Large intestine (tissue), 3 donors: ENCODE data around the gene P2RX3. TPM values are rescaled to one million over a fixed set of nuclear protein-coding genes. Genes with fewer than 3 reads are reported as not detected.

ENCODE experiments used
- DNase-seq, 2 donors: peaks; one replicate each; pipeline versions ENCODE4 v3.0.0 to v3.0.0-alpha.2; 2013
- H3K27ac ChIP-seq: one replicate; pipeline ENCODE4 v1.5.1; 2013; ENCODE audit warnings: low read length
- H3K27me3 ChIP-seq: 2 replicates; pipeline ENCODE4 v1.6.1; 2013; ENCODE audit warnings: low read length; ENCODE audit not compliant: control insufficient read depth, insufficient read depth
- H3K36me3 ChIP-seq: 2 replicates; pipeline ENCODE4 v1.6.1; 2013; ENCODE audit warnings: low read length; ENCODE audit not compliant: control insufficient read depth, insufficient read depth
- H3K4me1 ChIP-seq: one replicate; pipeline ENCODE4 v1.6.1; 2013; ENCODE audit warnings: low read length; ENCODE audit not compliant: control insufficient read depth, insufficient read depth
- H3K4me3 ChIP-seq: one replicate; pipeline ENCODE4 v1.5.1; 2013; ENCODE audit warnings: low read length
- H3K9me3 ChIP-seq: one replicate; pipeline ENCODE4 v1.6.1; 2013; ENCODE audit warnings: mild to moderate bottlenecking, low read depth, low read length, moderate library complexity; ENCODE audit not compliant: control insufficient read depth
- WGBS: methylation state at CpG from one replicate; pipeline ENCODE4 v1.1.5; 2013; ENCODE audit warnings: low lambda C conversion rate; ENCODE audit not compliant: insufficient coverage; 5-methylcytosine and 5-hydroxymethylcytosine counted together
- polyA plus RNA-seq: library from polyadenylated mRNA; unstranded; fragments of 120-200 nt; gene quantifications from one replicate; pipeline ENCODE4 v1.2.1, GENCODE V29; 2013

The P2RX3 gene
- polyA plus RNA-seq, 1 donor: 2.1 TPM

GRCh38 chr11:57320067-57320718 is 18.0 kb upstream of the P2RX3 start:
- no peak overlapping the region for H3K4me3 ChIP-seq
- peaks cover 33% of the 10 kb centered on the region for H3K4me1 ChIP-seq
- H3K9me3 ChIP-seq: no peaks in the 10 kb centered on the region
- no CpG with 5 or more reads among the region's 22 CpGs for WGBS
- no peak overlapping the region for H3K27ac ChIP-seq
- no peaks in the 10 kb centered on the region for H3K27me3 ChIP-seq
- no peak for DNase-seq
- peaks cover 46% of the 10 kb centered on the region for H3K36me3 ChIP-seq

DNA sequence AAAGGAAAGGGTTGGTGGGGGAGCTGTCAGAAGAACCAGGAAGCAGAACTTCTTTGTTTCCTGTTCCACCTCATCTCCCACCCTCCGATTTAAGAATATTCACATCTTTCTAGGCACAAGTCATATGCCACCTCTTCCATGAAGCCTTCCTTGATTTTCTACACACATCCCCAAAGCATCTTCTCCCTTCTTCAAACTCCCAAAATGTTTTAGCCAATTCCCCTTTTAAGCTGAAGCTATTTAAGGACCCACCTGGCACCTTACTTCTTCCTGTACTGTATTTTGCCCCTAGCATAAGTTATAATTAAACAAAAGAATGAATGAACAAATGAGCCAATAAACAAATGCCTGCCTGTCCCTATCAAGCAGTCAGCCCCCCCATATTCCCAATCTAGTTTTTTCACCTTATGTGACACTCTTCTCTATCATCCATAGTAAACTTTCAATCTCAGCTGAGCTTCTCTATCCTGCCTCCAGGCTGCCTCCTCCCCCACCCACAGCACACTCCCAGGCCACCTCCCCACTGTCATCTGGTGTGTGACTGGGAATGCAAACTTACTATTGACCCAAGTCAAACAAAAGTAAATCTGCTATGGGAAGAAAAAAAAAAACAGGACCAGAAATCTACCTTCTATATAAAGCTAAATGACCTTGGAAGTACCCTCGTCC is 17.3 kb upstream of the P2RX3 start:
- H3K4me3 ChIP-seq: no peak overlapping the region
- H3K4me1 ChIP-seq: peaks cover 35% of the 10 kb centered on the region
- 86% methylated on average over 1 of the region's 2 CpGs for WGBS
- H3K27me3 ChIP-seq: no peaks in the 10 kb centered on the region
- H3K36me3 ChIP-seq: peaks cover 42% of the 10 kb centered on the region
- H3K9me3 ChIP-seq: no peaks in the 10 kb centered on the region
- peak in 1 of 2 donors; percentile 52 for DNase-seq
- no peak overlapping the region for H3K27ac ChIP-seq

- Histone ChIP-seq H3K9me3 (no peaks in the 10 kb centered on the region), H3K36me3 (peaks cover 42% of the 10 kb centered on the region), H3K4me1 (peaks cover 42% of the 10 kb centered on the region), H3K27me3 (no peaks in the 10 kb centered on the region), H3K4me3 (no peak overlapping the region), H3K27ac (peak overlapping the region; percentile 77)
- peak in 1 of 2 donors; percentile 40 for DNase-seq
- WGBS: no CpG with 5 or more reads among the region's 6 CpGs
These were observed 16.5 kb upstream of the P2RX3 start for GRCh38 chr11:57321388-57322255.

- no peak overlapping the region for H3K4me3 ChIP-seq
These were observed 15.6 kb upstream of the P2RX3 start for GRCh38 chr11:57322256-57323166.

DNA sequence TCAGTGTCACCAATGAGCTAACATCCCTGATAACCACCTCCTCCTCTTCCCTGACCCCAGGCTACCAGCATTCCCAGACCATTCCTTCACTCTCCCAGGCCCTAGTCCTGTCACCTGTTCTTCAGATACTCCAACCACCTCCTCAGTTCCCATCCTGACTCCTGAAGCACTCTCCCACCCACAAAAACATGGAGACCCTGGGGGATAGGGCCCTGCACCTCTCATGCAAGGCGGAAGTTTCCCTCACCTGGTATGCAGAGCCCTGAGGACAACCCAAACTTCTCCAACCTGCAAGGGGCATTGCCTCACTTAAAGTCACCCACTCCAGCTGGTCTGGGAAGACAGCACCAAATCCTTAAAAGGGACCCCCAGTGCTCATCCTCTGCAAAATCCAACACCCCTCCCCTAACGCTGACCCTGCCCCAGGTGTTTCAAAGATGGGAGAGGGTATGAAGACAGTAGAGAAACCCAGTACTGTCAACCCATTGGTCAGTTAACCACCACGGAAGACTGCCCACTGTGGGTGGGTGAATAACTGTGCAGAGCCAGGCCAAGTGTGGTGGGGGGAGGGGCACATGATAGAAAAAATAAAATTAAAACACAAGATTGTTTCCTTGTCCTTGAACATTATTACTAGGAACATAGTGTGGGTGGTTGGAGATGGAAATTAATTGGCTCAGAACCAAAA is 14.8 kb upstream of the P2RX3 start:
- peak in 1 of 2 donors; percentile 36 for DNase-seq
- peaks cover 42% of the 10 kb centered on the region for H3K4me1 ChIP-seq
- peak overlapping the region; percentile 77 for H3K27ac ChIP-seq
- peak overlapping the region; percentile 66 for H3K4me3 ChIP-seq
- no peaks in the 10 kb centered on the region for H3K9me3 ChIP-seq
- H3K36me3 ChIP-seq: peaks cover 42% of the 10 kb centered on the region
- WGBS: no CpG with 5 or more reads among the region's 3 CpGs
- H3K27me3 ChIP-seq: no peaks in the 10 kb centered on the region

More at GRCh38 chr11:57322256-57323166, 15.6 kb upstream of the P2RX3 start:
- 0% methylated on average over 1 of the region's 13 CpGs for WGBS
- Histone ChIP-seq H3K4me1 (peaks cover 42% of the 10 kb centered on the region), H3K36me3 (peaks cover 42% of the 10 kb centered on the region), H3K27ac (peak overlapping the region; percentile 77), H3K27me3 (no peaks in the 10 kb centered on the region), H3K9me3 (no peaks in the 10 kb centered on the region)
- peak; percentile 76 to 86 for DNase-seq

GRCh38 chr11:57323855-57324153 is 14.3 kb upstream of the P2RX3 start:
- no peaks in the 10 kb centered on the region for H3K27me3 ChIP-seq
- H3K4me3 ChIP-seq: peak overlapping the region; percentile 66
- WGBS: no CpG with 5 or more reads among the region's 9 CpGs
- peaks cover 43% of the 10 kb centered on the region for H3K36me3 ChIP-seq
- DNase-seq: no peak
- H3K9me3 ChIP-seq: no peaks in the 10 kb centered on the region
- H3K27ac ChIP-seq: peak overlapping the region; percentile 77
- peaks cover 40% of the 10 kb centered on the region for H3K4me1 ChIP-seq

- WGBS: no CpG with 5 or more reads among the region's 64 CpGs
- Histone ChIP-seq H3K27ac (peak overlapping the region; percentile 77), H3K27me3 (no peaks in the 10 kb centered on the region), H3K4me1 (peaks cover 40% of the 10 kb centered on the region), H3K36me3 (peaks cover 46% of the 10 kb centered on the region), H3K4me3 (peak overlapping the region; percentile 66), H3K9me3 (no peaks in the 10 kb centered on the region)
- peak in 1 of 2 donors; percentile 75 for DNase-seq
These were observed 13.8 kb upstream of the P2RX3 start for GRCh38 chr11:57324154-57324885.

DNA sequence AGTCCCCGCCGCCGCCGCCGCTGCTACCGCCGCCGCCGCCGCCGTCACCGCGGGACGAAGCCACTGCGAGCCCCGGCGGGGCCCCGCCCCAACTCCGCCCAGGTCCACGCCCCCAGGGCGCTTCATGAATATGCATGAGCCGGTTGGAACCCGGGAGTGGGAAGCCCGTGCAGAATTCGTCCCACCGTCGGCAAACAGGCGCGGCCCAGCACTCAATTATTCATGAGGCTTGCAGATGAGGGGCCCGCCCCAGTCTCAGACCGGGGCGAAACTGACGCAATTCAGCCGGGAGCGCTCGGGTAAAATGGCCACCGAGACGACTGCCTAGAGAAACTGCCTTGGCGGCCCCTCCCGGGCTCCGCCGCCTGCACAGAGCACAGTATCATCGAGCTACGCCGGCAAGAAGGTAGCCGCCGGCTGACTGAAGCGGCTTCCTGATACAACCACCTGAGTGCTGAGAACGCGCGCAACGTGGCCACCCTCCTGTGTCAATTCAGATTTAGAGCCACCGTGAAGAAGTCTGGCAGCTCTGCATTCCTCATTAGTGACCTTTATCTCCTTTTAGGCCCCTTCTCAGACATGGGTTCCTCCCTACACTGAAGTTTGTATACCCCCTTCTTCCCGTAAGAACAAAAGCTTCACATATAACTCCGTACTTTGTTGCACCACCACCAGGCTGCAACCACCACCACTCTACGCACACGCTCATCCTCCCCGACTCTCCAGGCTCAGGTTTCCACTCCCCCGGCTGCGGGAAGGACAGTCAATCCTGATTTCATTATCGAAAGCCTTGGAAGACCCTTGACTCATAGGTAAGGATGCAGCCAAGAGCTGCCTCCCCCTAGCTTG is 13.0 kb upstream of the P2RX3 start, which contains the start of gene TNKS1BP1:
TNKS1BP1 (minus strand) TSS at position 67 of the 849 bp plus-strand sequence. CDS start 3,067 bp downstream, outside the sequence.
- DNase-seq: peak; percentile 98 to 99
- Histone ChIP-seq H3K27me3 (no peaks in the 10 kb centered on the region), H3K4me1 (peaks cover 40% of the 10 kb centered on the region), H3K9me3 (no peaks in the 10 kb centered on the region), H3K27ac (peak within 1 kb of the TSS; percentile 99), H3K4me3 (peak within 1 kb of the TSS; percentile 66), H3K36me3 (peaks cover 49% of the 10 kb centered on the region)
- 0% methylated on average over 1 of the region's 61 CpGs for WGBS
